Panc1 (cell line): ENCODE measurements around the gene ZNF600. TPM values are rescaled to one million over a fixed set of nuclear protein-coding genes. Genes with fewer than 3 reads are reported as not detected.
"Not testable (repeated sequence)": the region's sequence is repeated elsewhere in the genome, so short reads cannot be mapped to it uniquely, and the experiment has no call there.

ENCODE experiments used
- ATAC-seq: fragments of 200-7000 bp; cut with Tn5 transposase; 2 replicates; pipeline ENCODE4 v1.9.1; 2020; ENCODE audit warnings: mild to moderate bottlenecking, moderate library complexity
- BruUV-seq: library from RNA; stranded (reverse); fragments of 400-500 nt; replicated peaks from 2 replicates; lab custom pipeline; 2021; lab: Mats Ljungman, UMichigan
- CTCF ChIA-PET: fragments of 300-600 bp; sonication (Branson Sonifier 250); formaldehyde crosslinking; loops from one replicate; lab custom pipeline; 2022; ENCODE audit warnings: antibody characterized with exemption; lab: Charles Lee
- POLR2A ChIA-PET: fragments of 300-600 bp; sonication (Branson Sonifier 250); formaldehyde crosslinking; loops from one replicate; lab custom pipeline; 2022; ENCODE audit warnings: antibody characterized with exemption; lab: Charles Lee
- DNase-seq: peaks from one replicate; pipeline ENCODE4 v3.0.0-alpha.2; 2010; ENCODE audit warnings: low read depth, low spot score
- H3K27ac ChIP-seq: 2 replicates; pipeline ENCODE4 v1.5.1; 2011; ENCODE audit warnings: mild to moderate bottlenecking, low read length, inconsistent platforms
- H3K27me3 ChIP-seq: fragments of 200-500 bp; sonication (Bioruptor generic); 2 replicates; pipeline ENCODE4 v1.6.0; 2014; ENCODE audit warnings: low read length, inconsistent platforms; ENCODE audit not compliant: control insufficient read depth, insufficient read depth
- H3K36me3 ChIP-seq: fragments of 200-500 bp; sonication (Bioruptor generic); 2 replicates; pipeline ENCODE4 v1.5.1; 2014; ENCODE audit warnings: inconsistent platforms, mild to moderate bottlenecking, low read length, moderate library complexity; ENCODE audit not compliant: control insufficient read depth, insufficient read depth
- H3K4me1 ChIP-seq: 2 replicates; pipeline ENCODE4 v1.5.1; 2011; ENCODE audit warnings: inconsistent platforms, mild to moderate bottlenecking, low read length, moderate library complexity; ENCODE audit not compliant: control insufficient read depth, insufficient read depth
- H3K4me3 ChIP-seq, 2 experiments: 2 replicates each; pipeline ENCODE4 v1.5.1; 2011 to 2012; ENCODE audit warnings: low read depth in 2 of 2, low read length in 2 of 2, mild to moderate bottlenecking in 2 of 2, inconsistent platforms in 1 of 2, moderate library complexity in 1 of 2
- H3K9me3 ChIP-seq: fragments of 200-500 bp; sonication (Bioruptor generic); 2 replicates; pipeline ENCODE4 v1.5.1; 2014; ENCODE audit warnings: low read depth, mild to moderate bottlenecking, inconsistent platforms, low read length, moderate library complexity; ENCODE audit not compliant: control insufficient read depth, insufficient read depth
- CTCF ChIP-seq: fragments of 450-650 bp; IDR thresholded peaks from 2 replicates; pipeline ENCODE4 v1.5.1; 2017; ENCODE audit warnings: mild to moderate bottlenecking
- POLR2AphosphoS5 ChIP-seq: IDR thresholded peaks from 2 replicates; pipeline ENCODE4 v1.6.1; 2012; ENCODE audit warnings: mild to moderate bottlenecking, low read depth, low read length, moderate library complexity
- REST ChIP-seq, 2 experiments: IDR thresholded peaks; 2 replicates each; pipeline ENCODE4 v1.6.1; 2011 to 2012; ENCODE audit warnings: low read depth in 2 of 2, control low read depth in 1 of 2, low read length in 1 of 2, mild to moderate bottlenecking in 1 of 2, moderate library complexity in 1 of 2; ENCODE audit not compliant: insufficient read depth in 1 of 2
- SIN3A ChIP-seq: IDR thresholded peaks from 2 replicates; pipeline ENCODE4 v1.6.1; 2012; ENCODE audit warnings: low read depth, mild to moderate bottlenecking, low read length, moderate library complexity, borderline replicate concordance; ENCODE audit not compliant: insufficient read depth
- TCF7L2 ChIP-seq: IDR thresholded peaks from 2 replicates; pipeline ENCODE4 v1.6.1; 2011; ENCODE audit warnings: mild to moderate bottlenecking, low read depth, low read length, inconsistent platforms
- in situ Hi-C: cut with HindIII; loops from 2 replicates; pipeline ENCODE4 v1.10.0; 2016; ENCODE audit warnings: low sequenced_read_pairs, low pct_unique_long_range_greater_than_20kb
- intact Hi-C: fragments of 100-400 bp; cut with micrococcal nuclease; formaldehyde crosslinking; loops from one replicate; pipeline ENCODE4 v1.10.0; 2022; ENCODE audit not compliant: unreplicated experiment
- total RNA-seq: library from RNA; stranded (reverse); gene quantifications from one replicate; pipeline ENCODE4 v1.2.1, GENCODE V29; 2021; ENCODE audit not compliant: unreplicated experiment

The ZNF600 gene
- total RNA-seq, 1 experiment from 2014 or later = 13.6 TPM

DNA sequence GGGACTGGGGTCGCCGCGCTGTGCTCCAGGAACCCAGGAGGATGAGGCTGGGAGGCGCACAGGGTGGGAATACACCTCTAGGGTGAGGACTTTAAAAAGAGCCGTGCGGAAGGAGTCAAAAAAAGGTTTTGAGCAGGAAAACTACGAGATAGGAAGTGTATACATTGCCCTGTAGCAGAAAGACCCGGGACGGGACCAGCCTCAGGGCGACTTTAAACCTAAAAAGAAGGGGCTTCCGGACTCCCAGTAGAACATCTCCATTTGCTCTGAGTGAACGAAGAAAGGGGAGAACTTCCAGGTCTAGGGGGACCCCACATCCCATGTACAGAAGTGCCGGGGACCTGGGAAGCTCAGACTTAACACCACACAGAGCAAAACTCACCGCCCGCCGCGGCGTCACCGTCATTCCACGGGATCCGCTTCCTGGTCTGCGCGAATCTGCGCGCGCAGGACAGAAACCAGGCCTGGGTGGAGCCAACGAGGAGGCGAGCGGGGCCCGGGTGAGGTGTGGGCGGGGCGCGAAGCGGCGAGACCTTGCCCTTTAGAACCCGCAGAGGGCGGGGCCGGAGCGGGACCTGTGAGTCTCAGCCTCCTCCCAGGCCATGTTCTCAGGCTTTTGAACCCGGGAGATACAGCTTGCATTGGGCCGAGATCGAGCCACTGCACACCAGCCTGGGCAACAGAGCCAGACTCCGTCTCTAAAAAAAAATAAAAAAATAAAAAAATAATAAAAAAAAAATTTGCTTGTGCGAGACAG, 34.8 kb upstream of the ZNF600 start, which contains the start of gene ZNF28:
Gene ZNF28 (minus strand): TSS at position 430 of the 757 bp plus-strand sequence. CDS start 3,675 bp downstream, outside the sequence.
- H3K27ac ChIP-seq = peak within 1 kb of the TSS; percentile 66

DNA sequence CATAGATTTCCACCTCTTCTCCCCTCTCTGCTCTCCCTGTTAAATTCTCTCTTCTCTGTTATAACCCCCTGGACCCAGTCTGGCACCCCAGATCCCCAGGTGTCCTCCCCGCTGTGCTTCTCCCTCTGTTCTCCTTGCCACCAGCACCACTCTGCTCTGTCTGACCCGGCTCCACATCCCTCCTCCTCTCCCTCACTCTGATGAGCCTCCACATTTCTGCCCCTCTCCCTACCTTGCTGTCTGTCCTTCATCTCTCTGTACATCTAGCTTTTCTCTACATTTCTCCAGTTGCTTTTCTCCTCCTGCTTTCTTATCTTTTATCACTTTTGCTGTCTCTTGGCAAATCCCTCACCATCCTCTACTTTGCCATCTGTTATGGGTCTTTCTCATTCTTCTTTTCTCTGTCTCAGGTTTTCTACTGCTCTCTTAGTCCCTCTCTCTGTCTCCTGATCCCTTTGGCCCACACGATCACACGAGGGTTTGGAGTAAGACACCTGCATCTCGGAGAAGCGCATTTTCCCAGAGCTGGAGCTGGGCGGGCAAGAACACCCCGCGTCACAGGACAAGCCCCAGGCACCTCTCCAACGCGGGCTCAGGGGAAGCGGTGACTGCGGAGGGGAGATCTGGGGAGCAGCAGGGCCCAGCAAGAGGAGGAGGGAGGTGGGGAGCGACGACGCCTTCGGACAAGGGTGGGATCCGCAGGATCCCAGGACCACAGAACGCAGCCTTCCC, 34.0 kb upstream of the ZNF600 start:
- H3K27me3 ChIP-seq, H3K36me3 ChIP-seq, H3K9me3 ChIP-seq, intact Hi-C loops, H3K4me1 ChIP-seq, CTCF ChIA-PET, in situ Hi-C loops, DNase-seq: not testable (repeated sequence)
- BruUV-seq = TSS peak; percentile 83
- peak; percentile 65 for ATAC-seq
- Histone ChIP-seq H3K4me3 (peak overlapping the region; percentile 57 to 75), H3K27ac (peak overlapping the region; percentile 66)
- POLR2A ChIA-PET = interaction anchor here (0.6 kb wide), 1 partner anchor 900 kb away, joined by 5 read pairs; no protein-coding TSS in a partner anchor

More for the DNA sequence above, 34.8 kb upstream of the ZNF600 start, which contains the start of gene ZNF28:
- H3K27me3 ChIP-seq, H3K4me1 ChIP-seq, in situ Hi-C loops, DNase-seq, H3K9me3 ChIP-seq, H3K36me3 ChIP-seq, BruUV-seq, CTCF ChIA-PET, intact Hi-C loops: not testable (repeated sequence)
- H3K4me3 ChIP-seq = peak within 1 kb of the TSS; percentile 57 to 75
- peak; percentile 100 for ATAC-seq
- TF ChIP-seq POLR2AphosphoS5 = peak; percentile 49
- POLR2A ChIA-PET = interaction anchor here (0.6 kb wide), 1 partner anchor 899 kb away, joined by 5 read pairs; no protein-coding TSS in a partner anchor

- Histone ChIP-seq H3K36me3 (no peaks in the 10 kb centered on the region; the same call in 1 of the 2 replicates), H3K27me3 (no peaks in the 10 kb centered on the region), H3K27ac (no peak overlapping the region), H3K4me1 (no peaks in the 10 kb centered on the region), H3K4me3 (no peak overlapping the region), H3K9me3 (peaks cover 3% of the 10 kb centered on the region; the same call in 1 of the 2 replicates)
- intact Hi-C loops (no loop called here), in situ Hi-C loops (no loop called here)
- ATAC-seq = no peak
- ChIA-PET POLR2A (no interaction called here), CTCF (no interaction called here)
- TF ChIP-seq SIN3A (no peak), POLR2AphosphoS5 (no peak), TCF7L2 (no peak), CTCF (no peak), REST (IDR thresholded peaks at IDR 0.05; ENCODE audit: insufficient read depth in 1 of 2, low read depth in 2 of 2, low read length in 1 of 2) (no peak)
- no TSS peak for BruUV-seq
- DNase-seq = no peak
Observed at GRCh38 chr19:52809801-52810200, 23.2 kb upstream of the ZNF600 start.

GRCh38 chr19:52799950-52800640, 13.5 kb upstream of the ZNF600 start:
- H3K27ac ChIP-seq, in situ Hi-C loops, H3K27me3 ChIP-seq, DNase-seq, BruUV-seq, CTCF ChIA-PET, ATAC-seq, H3K4me1 ChIP-seq, POLR2A ChIA-PET, H3K36me3 ChIP-seq, H3K4me3 ChIP-seq, intact Hi-C loops: not testable (repeated sequence)
- peaks cover 39% of the 10 kb centered on the region for H3K9me3 ChIP-seq
